HepG2 (cell line): Measurements from ENCODE around the gene NMBR. TPM values are rescaled to one million over a fixed set of nuclear protein-coding genes. Genes with fewer than 3 reads are reported as not detected.

Experiments used
- ATAC-seq: fragments of 200-7000 bp; cut with Tn5 transposase; 3 replicates; pipeline ENCODE4 v1.9.1; 2020; ENCODE audit warnings: mild to moderate bottlenecking, moderate library complexity
- BruUV-seq: library from RNA; stranded (reverse); fragments of 400-500 nt; replicated peaks from 2 replicates; lab custom pipeline; 2021; lab: Mats Ljungman, UMichigan
- CTCF ChIA-PET: fragments of 300-600 bp; formaldehyde crosslinking; extraction: SDS; loops from one replicate; lab custom pipeline; 2021; ENCODE audit warnings: low total read pairs, inconsistent platforms, low intra/inter-chr PET ratio; lab: Yijun Ruan, JAX
- POLR2A ChIA-PET: fragments of 350-600 bp; sonication (Branson Sonifier 250); formaldehyde crosslinking; loops from one replicate; lab custom pipeline; 2020; ENCODE audit warnings: antibody characterized with exemption, inconsistent platforms; lab: Yijun Ruan, JAX
- DNase-seq: peaks from one replicate; pipeline ENCODE4 v3.0.0-alpha.2; 2015; ENCODE audit warnings: low spot score
- FAIRE-seq: peaks from 3 replicates; lab custom pipeline; 2011; peaks lifted over from hg19 to GRCh38; lab: Jason Lieb, UNC
- H2AFZ ChIP-seq: one replicate; pipeline ENCODE4 v1.6.1; 2011; ENCODE audit warnings: low read length, inconsistent platforms
- H3K27ac ChIP-seq: fragments of 300-600 bp; 3 replicates; pipeline ENCODE4 v1.8.0; 2011; ENCODE audit warnings: mixed run types, mild to moderate bottlenecking, mixed read lengths, low read length, inconsistent platforms; ENCODE audit not compliant: insufficient read depth; ENCODE audit errors: extremely low read length
- H3K27me3 ChIP-seq, 2 experiments: fragments of 200-600 bp in 1 of 2; 2 replicates in 1 of 2; 3 replicates in 1 of 2; pipeline versions ENCODE4 v1.6.0 to v1.8.0; 2011; ENCODE audit warnings: low read length in 2 of 2, mild to moderate bottlenecking in 2 of 2, moderate library complexity in 2 of 2, inconsistent platforms in 1 of 2; ENCODE audit not compliant: insufficient read depth in 2 of 2, control insufficient read depth in 1 of 2
- H3K36me3 ChIP-seq, 2 experiments: fragments of 200-600 bp in 1 of 2; replicated peaks in 1 of 2; 2 replicates in 1 of 2; 3 replicates in 1 of 2; pipeline versions ENCODE4 v1.5.1 to v1.8.0; 2011; ENCODE audit warnings: low read length in 2 of 2, inconsistent platforms in 1 of 2; ENCODE audit not compliant: insufficient read depth in 2 of 2, control insufficient read depth in 1 of 2
- H3K4me1 ChIP-seq: 2 replicates; pipeline ENCODE4 v1.5.1; 2012; ENCODE audit warnings: low read length, inconsistent platforms; ENCODE audit not compliant: insufficient read depth
- H3K4me2 ChIP-seq: 2 replicates; pipeline ENCODE4 v1.6.0; 2011; ENCODE audit warnings: low read depth, low read length, inconsistent platforms
- H3K4me3 ChIP-seq, 3 experiments: fragments of 200-600 bp in 1 of 3; sonication (generic), shearing (Covaris generic) in 1 of 3; replicated peaks in 1 of 3; 2 replicates each; pipeline ENCODE4 v1.5.1; 2011 to 2016; ENCODE audit warnings: low read length in 3 of 3, inconsistent platforms in 2 of 3, low read depth in 2 of 3, mild to moderate bottlenecking in 2 of 3, control low read depth in 1 of 3, mixed read lengths in 1 of 3; ENCODE audit not compliant: insufficient read depth in 1 of 3
- H3K79me2 ChIP-seq: one replicate; pipeline ENCODE4 v1.6.1; 2011; ENCODE audit warnings: low read length, inconsistent platforms; ENCODE audit not compliant: insufficient read depth
- H3K9ac ChIP-seq: 2 replicates; pipeline ENCODE4 v1.6.0; 2011; ENCODE audit warnings: mild to moderate bottlenecking, low read depth, low read length, inconsistent platforms; ENCODE audit not compliant: insufficient read depth
- H3K9me3 ChIP-seq: 2 replicates; pipeline ENCODE4 v1.5.1; 2012; ENCODE audit warnings: mild to moderate bottlenecking, low read length
- H4K20me1 ChIP-seq: 2 replicates; pipeline ENCODE4 v1.6.0; 2011; ENCODE audit warnings: inconsistent platforms, mild to moderate bottlenecking, low read length, moderate library complexity; ENCODE audit not compliant: insufficient read depth
- CEBPB ChIP-seq: IDR thresholded peaks from 2 replicates; pipeline ENCODE4 v1.6.1; 2011; ENCODE audit warnings: low read depth, low read length, improper control_type of control experiment, borderline replicate concordance
- CHD4 ChIP-seq: fragments of 200-600 bp; sonication (generic); IDR thresholded peaks from 2 replicates; pipeline ENCODE4 v1.7.0; 2017; ENCODE audit warnings: mild to moderate bottlenecking, low read length, borderline replicate concordance
- ELK4 ChIP-seq: sonication (generic); formaldehyde crosslinking; IDR thresholded peaks from 2 replicates; pipeline ENCODE4 v1.9.0; 2021; ENCODE audit warnings: missing genetic modification reagents, borderline replicate concordance
- KAT2B ChIP-seq: fragments of 150-350 bp; IDR thresholded peaks from 2 replicates; pipeline ENCODE4 v1.6.1; 2014; ENCODE audit warnings: low read depth, low read length, borderline replicate concordance
- RXRB ChIP-seq: IDR thresholded peaks from 2 replicates; pipeline ENCODE4 v1.6.1; 2016; ENCODE audit warnings: borderline replicate concordance, missing genetic modification reagents, missing compliant biosample characterization
- SMAD3 ChIP-seq: sonication (generic); formaldehyde crosslinking; IDR thresholded peaks from 2 replicates; pipeline ENCODE4 v1.4.0; 2020; ENCODE audit warnings: missing genetic modification reagents
- ZMAT3 ChIP-seq: sonication (generic); formaldehyde crosslinking; conservative IDR thresholded peaks from 2 replicates; pipeline ENCODE4 v1.7.0; 2021; ENCODE audit warnings: missing genetic modification reagents
- ZNF10 ChIP-seq: sonication (generic); formaldehyde crosslinking; IDR thresholded peaks from 2 replicates; pipeline ENCODE4 v1.4.0; 2020; ENCODE audit warnings: mild to moderate bottlenecking, low read depth, missing genetic modification reagents, borderline replicate concordance
- ZNF207 ChIP-seq: fragments of 450-650 bp; IDR thresholded peaks from 2 replicates; pipeline ENCODE4 v1.6.1; 2016; ENCODE audit warnings: antibody characterized with exemption, borderline replicate concordance
- ZNF33B ChIP-seq: sonication (generic); formaldehyde crosslinking; IDR thresholded peaks from 2 replicates; pipeline ENCODE4 v1.5.1; 2020; ENCODE audit warnings: mild to moderate bottlenecking, missing genetic modification reagents
- ZNF446 ChIP-seq: sonication (generic); formaldehyde crosslinking; IDR thresholded peaks from 2 replicates; pipeline ENCODE4 v1.5.0; 2020; ENCODE audit warnings: mild to moderate bottlenecking, missing genetic modification reagents
- ZNF737 ChIP-seq: sonication (generic); formaldehyde crosslinking; IDR thresholded peaks from 2 replicates; pipeline ENCODE4 v1.5.0; 2020; ENCODE audit warnings: missing genetic modification reagents, mild to moderate bottlenecking, borderline replicate concordance
- WGBS: methylation state at CpG from one replicate; pipeline ENCODE4 v1.1.6; 2017; ENCODE audit warnings: low lambda C conversion rate; 5-methylcytosine and 5-hydroxymethylcytosine counted together
- in situ Hi-C: cut with HindIII; loops from 2 replicates; pipeline ENCODE4 v1.10.0; 2017; ENCODE audit warnings: low pct_unique_long_range_greater_than_20kb; ENCODE audit not compliant: extremely low pct_ligation_motif_present
- intact Hi-C: fragments of 100-400 bp; cut with micrococcal nuclease; formaldehyde crosslinking; loops from one replicate; pipeline ENCODE4 v1.10.0; 2022; ENCODE audit not compliant: unreplicated experiment
- polyA plus RNA-seq, 8 experiments: library from polyadenylated mRNA; depleted of rRNA in 3 of 8; stranded (reverse) in 7 of 8; unstranded in 1 of 8; fragments of >200 nt; fragmentation: Illumina TruSeq in 4 of 8; extraction: Trizol in 4 of 8; gene quantifications; 2 replicates each; pipeline versions ENCODE4 v1.2.1 to v1.2.3, GENCODE V29; 2011 to 2016; ENCODE audit warnings: low read depth in 4 of 8, missing spikeins in 1 of 8, mixed read lengths in 1 of 8; ENCODE audit not compliant: insufficient read depth in 1 of 8
- total RNA-seq, 5 experiments: library from RNA; depleted of rRNA; stranded (reverse); fragments of >200 nt; fragmentation: Illumina TruSeq; extraction: Trizol; gene quantifications; 2 replicates each; pipeline ENCODE4 v1.2.3, GENCODE V29; 2016; ENCODE audit warnings: low read depth in 1 of 5
- TF ChIP-seq, protein P1 (sequence below): IDR thresholded peaks from 2 replicates; pipeline ENCODE4 v1.6.1; 2016; ENCODE audit warnings: missing compliant biosample characterization, missing genetic modification reagents, borderline replicate concordance

NMBR gene
- total and polyA plus RNA-seq, 2 of the 13 experiments (the other 11 are each of a cell fraction or from before 2014, with no cell fraction given) = not detected

- 19% methylated on average over 2 of the region's 2 CpGs for WGBS
- no TSS peak for BruUV-seq
- intact Hi-C loops = no loop called here
Measured at GRCh38 chr6:142138876-142139275, 8.0 kb downstream of the NMBR start.

GRCh38 chr6:142132625-142133024 lies 14.3 kb downstream of the NMBR start, which contains the start of gene GJE1:
Gene GJE1, plus strand, starts transcription at chr6:142132925. Its CDS starts 234 bp downstream, at chr6:142133159.
- POLR2A ChIA-PET = no interaction called here
- Histone ChIP-seq H3K27ac (no peak within 1 kb of the TSS), H3K9me3 (no peaks in the 10 kb centered on the region), H2AFZ (no peak within 1 kb of the TSS), H3K9ac (no peak within 1 kb of the TSS), H3K36me3 (no peaks in the 10 kb centered on the region), H3K79me2 (no peaks in the 10 kb centered on the region), H3K4me2 (no peak within 1 kb of the TSS), H3K27me3 (no peaks in the 10 kb centered on the region), H3K4me1 (0 out of 2 replicates have a peak, but pooled peaks cover 6% of the 10 kb centered on the region), H4K20me1 (no peaks in the 10 kb centered on the region), H3K4me3 (no peak within 1 kb of the TSS)
- CTCF ChIA-PET = no interaction called here
- WGBS = 0% methylated on average over 1 of the region's 1 CpG
- ATAC-seq = no peak
- in situ Hi-C loops (no loop called here), intact Hi-C loops (no loop called here)
- no TSS peak for BruUV-seq
- FAIRE-seq = no peak
- no peak for TF ChIP-seq ZNF737 (CRISPR knock-in tag)
- TF ChIP-seq, protein P1, sequence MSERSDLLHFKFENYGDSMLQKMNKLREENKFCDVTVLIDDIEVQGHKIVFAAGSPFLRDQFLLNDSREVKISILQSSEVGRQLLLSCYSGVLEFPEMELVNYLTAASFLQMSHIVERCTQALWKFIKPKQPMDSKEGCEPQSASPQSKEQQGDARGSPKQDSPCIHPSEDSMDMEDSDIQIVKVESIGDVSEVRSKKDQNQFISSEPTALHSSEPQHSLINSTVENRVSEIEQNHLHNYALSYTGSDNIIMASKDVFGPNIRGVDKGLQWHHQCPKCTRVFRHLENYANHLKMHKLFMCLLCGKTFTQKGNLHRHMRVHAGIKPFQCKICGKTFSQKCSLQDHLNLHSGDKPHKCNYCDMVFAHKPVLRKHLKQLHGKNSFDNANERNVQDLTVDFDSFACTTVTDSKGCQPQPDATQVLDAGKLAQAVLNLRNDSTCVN = no peak
- TF ChIP-seq ZMAT3 (CRISPR knock-in tag) = no peak
- no peak for TF ChIP-seq ZNF33B (CRISPR knock-in tag)
- TF ChIP-seq SMAD3 = no peak
- TF ChIP-seq ZNF207 = no peak
- TF ChIP-seq ZNF446 (CRISPR knock-in tag) = no peak
- no peak for TF ChIP-seq RXRB (CRISPR knock-in tag)
- no peak for TF ChIP-seq ELK4
- no peak for TF ChIP-seq KAT2B
- no peak for TF ChIP-seq CHD4
- no peak for DNase-seq

More at GRCh38 chr6:142138876-142139275, 8.0 kb downstream of the NMBR start:
- TF ChIP-seq CEBPB (peak; percentile 21; the same call in 1 of the 2 replicates), ZNF10 (CRISPR knock-in tag) (no peak)
- TF ChIP-seq, all 625 proteins: peak for 1
- FAIRE-seq (no peak), ATAC-seq (peak; percentile 45; the same call in 1 of the 3 replicates), DNase-seq (no peak)
- in situ Hi-C loops = no loop called here
- H3K36me3 ChIP-seq = no peaks in the 10 kb centered on the region
- no peaks in the 10 kb centered on the region for H3K79me2 ChIP-seq
- CTCF ChIA-PET = no interaction called here
- no peaks in the 10 kb centered on the region for H3K9me3 ChIP-seq
- no peaks in the 10 kb centered on the region for H4K20me1 ChIP-seq
- no peak overlapping the region for H3K9ac ChIP-seq
- no peak overlapping the region for H2AFZ ChIP-seq
- H3K4me3 ChIP-seq = no peak overlapping the region
- no peak overlapping the region for H3K27ac ChIP-seq
- POLR2A ChIA-PET = no interaction called here
- H3K4me1 ChIP-seq = no peaks in the 10 kb centered on the region
- no peaks in the 10 kb centered on the region for H3K27me3 ChIP-seq
- H3K4me2 ChIP-seq = no peak overlapping the region
